ENCODE results near the gene TLR6. TPM values are rescaled to one million over a fixed set of nuclear protein-coding genes. Genes with fewer than 3 reads are reported as not detected.
"Not testable (repeated sequence)": the region's sequence is repeated elsewhere in the genome, so short reads cannot be mapped to it uniquely, and the experiment has no call there.

TLR6 gene
- total RNA-seq, 1 experiment from 2014 or later = 0.03 TPM

DNA sequence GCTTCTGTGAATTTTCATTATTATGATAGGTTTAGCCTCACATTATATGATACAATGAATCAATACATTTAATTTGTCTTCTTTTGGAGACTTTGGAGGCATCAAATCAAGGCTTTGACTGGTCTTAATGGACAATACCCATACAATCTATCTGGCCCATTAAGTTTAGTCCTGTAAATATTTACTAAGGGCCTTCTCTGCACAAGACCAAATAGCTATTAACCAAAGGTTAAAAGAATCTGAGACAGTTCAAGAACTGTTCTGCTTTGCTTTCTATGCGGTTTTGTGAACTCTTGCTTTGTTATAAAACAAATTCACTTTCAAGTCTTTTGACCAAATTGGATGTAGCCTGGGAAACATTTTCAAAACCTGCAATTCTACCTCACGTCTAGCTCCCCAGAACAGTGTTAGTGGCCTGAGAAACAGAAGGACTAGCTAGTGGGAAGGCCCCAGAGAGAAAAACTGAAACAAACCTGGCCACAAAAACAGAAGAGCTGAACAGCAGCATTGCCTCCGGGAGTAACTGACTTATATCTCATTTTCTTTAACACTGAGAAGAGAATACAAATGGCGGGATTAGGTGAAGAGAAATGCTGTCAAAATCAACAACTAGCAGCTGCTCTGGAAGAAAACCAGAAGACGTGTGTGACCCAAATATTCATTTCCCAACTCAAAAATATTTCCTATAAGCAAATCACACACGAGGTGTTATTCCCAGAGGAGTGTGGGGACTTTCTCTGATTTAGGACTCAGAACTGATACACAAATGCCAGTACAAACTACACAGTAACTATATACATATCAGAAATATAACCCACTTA is 52.6 kb downstream of the TLR6 start:
- in situ Hi-C loops (cut with HindIII; ENCODE audit: low sequenced_read_pairs) = no loop called here
- DNase-seq (ENCODE audit: low spot score) = peak; percentile 5

DNA sequence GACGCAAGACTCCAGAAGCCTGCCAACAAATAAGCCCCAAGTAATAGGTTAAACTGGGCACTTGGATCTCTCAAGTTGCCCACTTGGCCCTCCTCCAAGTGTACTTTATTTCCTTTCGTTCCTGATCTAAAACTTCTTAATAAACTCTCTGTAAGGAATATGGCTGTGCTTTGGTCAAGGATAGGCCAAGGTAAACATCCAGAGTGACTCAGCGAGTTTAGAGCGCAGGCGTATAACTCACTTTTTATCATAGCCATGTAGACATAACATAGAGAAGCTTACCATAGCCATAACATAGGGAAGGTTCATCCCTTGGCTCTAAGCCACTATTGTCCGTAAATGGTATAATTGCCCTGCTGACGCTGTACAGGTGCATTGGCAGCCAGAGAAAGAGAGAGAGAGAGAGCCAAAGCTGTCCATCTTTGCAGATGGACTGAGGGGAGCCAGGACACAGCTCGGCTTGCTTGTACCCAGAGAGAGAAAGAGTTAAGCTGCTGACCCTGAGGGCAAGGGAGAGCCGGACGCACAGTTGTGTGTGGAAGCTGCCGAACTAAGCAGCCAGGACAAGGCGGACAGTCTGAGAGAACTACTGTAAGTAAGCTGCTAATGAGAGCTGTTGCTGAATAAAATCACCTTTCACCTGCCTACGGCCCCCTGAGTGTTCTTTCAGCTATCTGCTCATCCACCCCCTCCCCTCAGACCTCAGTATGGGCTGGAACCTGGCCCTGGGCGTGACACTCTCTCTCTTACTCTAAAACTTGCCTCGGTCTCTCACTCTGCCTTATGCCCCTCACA is 53.9 kb downstream of the TLR6 start:
- in situ Hi-C loops (cut with HindIII; ENCODE audit: low sequenced_read_pairs) = no loop called here
- DNase-seq (ENCODE audit: low spot score) = no peak

DNA sequence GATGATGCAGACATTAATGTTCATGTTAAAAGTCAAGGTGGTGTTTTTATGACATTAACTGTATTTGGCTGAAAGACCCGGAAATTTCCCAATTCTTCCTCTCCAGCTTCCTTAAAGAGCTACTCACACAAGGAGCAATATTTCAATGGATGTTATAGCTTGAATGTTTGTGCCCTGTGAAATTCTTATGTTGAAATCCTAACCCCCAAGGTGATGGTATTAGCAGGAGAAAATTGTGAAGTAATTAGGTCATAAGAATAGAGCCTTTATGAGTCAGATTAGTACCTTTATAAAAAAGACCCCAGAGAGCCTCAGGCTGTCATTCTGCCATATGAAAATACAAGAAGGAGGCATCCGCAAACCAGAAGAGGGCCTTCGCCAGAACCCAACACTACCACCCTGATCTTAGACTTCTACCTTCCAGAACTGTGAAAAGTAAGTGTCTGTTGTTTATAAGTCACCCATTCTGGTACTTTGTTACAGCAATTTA is 55.6 kb downstream of the TLR6 start:
- in situ Hi-C loops (cut with HindIII; ENCODE audit: low sequenced_read_pairs) = no loop called here
- no peak for DNase-seq (ENCODE audit: low spot score)

DNA sequence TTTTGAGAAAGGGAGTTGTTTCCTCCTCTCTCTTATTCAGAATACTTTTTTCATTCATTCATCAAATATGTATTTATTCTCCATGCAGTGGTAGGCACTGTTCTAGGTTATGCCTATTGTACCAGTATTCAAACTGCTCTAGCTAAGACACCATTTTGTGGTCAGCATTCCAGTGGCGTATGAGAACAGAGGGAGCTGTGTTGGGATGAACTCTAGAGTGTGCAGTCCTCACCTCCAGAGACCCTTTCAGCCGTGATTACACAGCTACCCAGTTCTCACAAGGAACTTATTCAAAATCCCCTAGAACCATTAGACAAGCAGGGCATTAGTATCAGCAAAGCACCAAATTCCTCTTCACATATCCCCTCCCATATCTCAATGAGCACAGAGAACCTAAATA is 56.3 kb downstream of the TLR6 start:
- DNase-seq (ENCODE audit: low spot score) = no peak
- in situ Hi-C loops (cut with HindIII; ENCODE audit: low sequenced_read_pairs) = no loop called here

DNA sequence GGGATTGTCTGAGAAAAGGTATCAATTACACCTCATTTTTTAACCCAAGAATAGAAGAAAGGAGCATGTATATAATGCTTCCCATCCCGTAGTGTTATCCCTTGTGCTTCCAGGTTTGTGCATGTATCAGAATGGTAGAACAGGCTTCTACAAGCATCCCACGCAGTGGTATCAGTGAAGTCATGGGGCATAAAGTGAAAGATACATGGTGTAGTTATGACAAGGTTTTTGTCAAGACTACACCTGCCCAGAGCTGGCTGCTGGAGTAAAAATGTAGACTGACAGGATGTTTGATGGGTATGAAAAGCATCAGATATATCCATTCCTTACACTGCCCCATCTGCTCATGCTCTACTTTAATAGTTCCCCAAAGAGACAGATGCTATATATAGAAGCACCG is 61.5 kb downstream of the TLR6 start:
- no peak for DNase-seq (ENCODE audit: low spot score)
- in situ Hi-C loops (cut with HindIII; ENCODE audit: low sequenced_read_pairs) = no loop called here

DNA sequence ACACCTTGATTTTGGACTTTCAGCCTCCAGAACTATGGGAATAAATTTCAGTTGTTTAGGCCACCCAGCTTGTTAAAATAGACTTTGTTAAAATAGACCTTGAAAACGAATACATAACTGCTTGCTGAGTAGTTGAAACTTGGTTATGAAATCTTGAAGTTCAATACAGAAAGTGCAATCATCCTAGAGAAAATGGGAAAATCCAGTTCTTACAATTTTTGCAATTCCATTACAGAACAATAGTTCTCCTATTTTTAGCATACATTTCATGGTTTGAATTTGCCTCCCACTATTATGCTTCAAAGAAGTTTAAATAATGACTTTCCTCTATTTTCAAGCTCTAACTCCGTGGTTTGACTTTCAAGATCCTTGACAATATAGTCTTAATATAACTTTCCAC is 62.6 kb downstream of the TLR6 start:
- DNase-seq (ENCODE audit: low spot score) = no peak
- in situ Hi-C loops (cut with HindIII; ENCODE audit: low sequenced_read_pairs) = no loop called here

DNA sequence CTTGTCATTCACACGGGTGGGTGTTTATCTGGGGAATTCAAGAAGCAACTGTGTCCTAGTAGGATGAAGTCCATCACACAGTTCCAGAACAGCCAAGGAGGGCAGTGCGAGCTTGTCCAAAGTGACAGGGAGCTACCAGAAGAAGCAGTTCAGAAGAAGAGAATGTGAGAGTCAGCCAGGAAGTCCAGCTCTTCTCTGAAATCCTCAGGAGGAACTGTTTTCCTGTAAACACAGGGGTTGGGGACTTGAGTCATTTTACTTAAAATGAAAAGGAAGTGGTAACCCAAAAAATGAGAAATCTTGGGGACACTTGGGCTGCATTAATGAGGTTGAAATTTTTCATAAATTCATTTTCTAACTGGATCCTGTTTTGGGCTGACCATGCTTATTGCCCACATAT is 65.6 kb downstream of the TLR6 start:
- DNase-seq (ENCODE audit: low spot score) = no peak
- in situ Hi-C loops (cut with HindIII; ENCODE audit: low sequenced_read_pairs) = no loop called here

DNA sequence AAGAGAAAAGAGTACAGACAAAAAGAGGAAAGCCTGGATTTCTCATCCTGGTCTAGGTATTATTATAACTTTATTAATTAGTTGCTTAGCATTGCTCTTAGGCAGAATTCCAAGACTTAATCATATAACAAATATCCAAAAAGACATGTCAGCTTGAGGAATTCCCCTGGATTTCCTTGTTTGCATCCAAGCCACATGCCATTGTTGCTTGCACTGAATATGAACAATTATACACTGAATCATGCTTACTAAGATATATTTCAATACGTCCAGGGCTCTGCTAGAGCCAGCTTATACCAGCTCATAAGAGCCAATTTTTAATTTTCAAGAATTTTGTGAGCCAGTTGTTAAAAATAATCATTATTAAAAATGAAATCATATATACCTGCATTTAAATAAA is 68.3 kb downstream of the TLR6 start:
- DNase-seq (ENCODE audit: low spot score) = no peak
- in situ Hi-C loops (cut with HindIII; ENCODE audit: low sequenced_read_pairs) = no loop called here

DNA sequence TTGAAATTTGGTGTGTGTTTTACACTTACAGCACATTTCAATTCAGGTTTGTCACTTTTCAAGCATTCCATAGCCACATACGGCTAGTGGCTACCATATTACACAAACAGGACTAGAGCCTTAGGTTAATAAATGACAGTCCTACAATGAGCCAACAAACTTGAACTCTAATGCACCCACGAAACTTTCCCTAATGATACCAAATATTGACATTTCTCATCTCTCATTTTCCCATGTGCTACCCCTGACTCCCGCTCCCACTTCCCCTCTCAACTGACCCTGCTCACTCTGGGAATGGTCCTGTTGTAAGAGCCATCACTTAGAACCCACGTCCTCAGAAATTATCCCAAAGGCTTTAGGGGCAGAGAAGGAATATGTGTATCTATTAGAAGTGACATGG is 68.9 kb downstream of the TLR6 start:
- in situ Hi-C loops (cut with HindIII; ENCODE audit: low sequenced_read_pairs) = no loop called here
- no peak for DNase-seq (ENCODE audit: low spot score)

DNA sequence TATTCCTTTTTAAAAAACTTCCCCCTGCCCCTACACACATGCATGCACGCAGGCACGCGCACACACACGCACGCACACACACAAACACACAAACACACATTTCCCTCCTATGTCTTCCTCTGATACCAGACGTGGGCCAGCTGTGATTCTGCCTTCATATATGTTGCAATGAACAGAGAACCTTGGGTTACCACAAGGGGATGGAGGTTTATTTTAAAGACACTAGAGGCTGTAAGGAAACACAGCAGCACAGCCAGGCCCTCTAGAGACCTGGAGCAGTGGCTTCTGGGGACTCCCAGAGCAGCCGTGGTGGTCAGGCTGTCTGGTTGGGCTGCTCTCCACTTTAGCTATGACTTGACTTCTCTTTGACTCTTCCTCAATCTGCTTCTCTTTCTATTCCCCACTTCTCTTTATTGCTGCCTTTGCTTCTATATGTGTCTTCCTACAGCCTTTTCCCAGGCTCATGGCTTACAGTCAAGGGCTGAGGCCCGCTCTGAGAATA is 70.7 kb downstream of the TLR6 start:
- in situ Hi-C loops (cut with HindIII; ENCODE audit: low sequenced_read_pairs) = no loop called here
- DNase-seq (ENCODE audit: low spot score) = no peak

DNA sequence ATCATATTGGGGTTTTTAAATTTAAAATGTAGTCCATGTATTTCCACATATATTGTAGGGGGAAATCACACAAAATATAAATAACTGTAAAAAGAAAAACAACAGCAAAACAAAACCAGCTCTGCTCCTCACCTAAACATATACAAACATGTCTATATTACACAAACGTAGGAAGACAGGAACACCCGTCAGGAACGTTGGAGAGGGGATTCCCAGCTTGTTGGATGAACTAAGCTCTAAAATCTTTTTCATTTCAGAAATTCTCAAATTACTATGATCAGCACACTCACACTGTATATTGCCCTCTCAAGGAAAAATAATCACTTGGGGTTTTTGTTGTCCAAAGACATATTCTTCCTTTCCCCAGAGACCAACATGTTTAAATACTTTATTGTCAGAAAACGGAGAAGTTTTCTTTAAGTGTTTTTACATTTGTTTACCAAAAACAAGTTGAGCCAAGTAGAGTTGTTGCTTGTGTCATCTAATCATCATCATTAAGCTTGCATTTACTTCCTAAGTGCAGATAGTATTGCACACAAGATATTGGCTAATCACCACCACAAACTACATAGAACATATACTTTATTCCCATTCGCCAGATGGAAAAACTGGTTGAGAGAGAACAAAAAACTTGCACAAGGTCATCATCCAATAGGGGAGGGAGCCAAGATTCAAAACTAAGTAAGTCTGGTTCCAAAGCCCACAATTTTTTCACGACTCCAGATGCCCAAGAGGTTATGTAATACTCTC is 71.4 kb downstream of the TLR6 start:
- DNase-seq (ENCODE audit: low spot score) = no peak
- in situ Hi-C loops (cut with HindIII; ENCODE audit: low sequenced_read_pairs) = no loop called here

DNA sequence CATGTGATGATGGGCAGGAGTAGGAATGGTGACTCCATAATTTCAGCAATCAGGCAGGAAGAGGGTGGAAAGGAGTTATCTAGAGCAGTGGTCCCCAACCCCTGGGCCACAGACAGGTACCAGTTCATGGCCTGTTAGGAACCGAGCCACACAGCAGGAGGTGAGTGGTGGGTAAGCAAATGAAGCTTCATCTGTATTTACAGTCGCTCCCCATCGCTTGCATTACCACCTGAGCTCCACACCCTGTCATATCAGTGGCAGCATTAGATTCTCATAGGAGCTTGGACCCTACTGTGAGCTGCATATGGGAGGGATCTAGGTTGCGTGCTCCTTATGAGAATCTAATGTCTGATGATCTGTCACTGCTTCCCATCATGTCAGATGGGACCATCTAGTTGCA is 72.5 kb downstream of the TLR6 start:
- in situ Hi-C loops (cut with HindIII; ENCODE audit: low sequenced_read_pairs) = no loop called here
- DNase-seq (ENCODE audit: low spot score) = no peak

DNA sequence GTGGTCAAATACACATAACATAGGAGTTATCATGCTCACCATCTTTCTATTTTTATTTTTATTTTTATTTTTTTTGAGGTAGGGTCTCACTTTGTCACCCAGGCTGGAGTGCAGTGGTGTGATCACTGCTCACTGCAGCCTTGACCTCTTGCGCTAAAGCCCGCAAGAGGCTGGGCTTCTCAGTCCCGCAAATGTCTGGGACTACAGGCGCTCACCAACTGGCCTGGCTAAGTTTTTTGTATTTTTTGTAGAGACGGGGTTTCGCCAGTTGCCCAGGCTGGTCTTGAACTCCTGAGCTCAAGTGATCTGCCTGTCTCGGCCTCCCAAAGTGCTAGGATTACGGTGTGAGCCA is 73.5 kb downstream of the TLR6 start:
- DNase-seq (ENCODE audit: low spot score) = no peak
- in situ Hi-C loops (cut with HindIII; ENCODE audit: low sequenced_read_pairs) = no loop called here

DNA sequence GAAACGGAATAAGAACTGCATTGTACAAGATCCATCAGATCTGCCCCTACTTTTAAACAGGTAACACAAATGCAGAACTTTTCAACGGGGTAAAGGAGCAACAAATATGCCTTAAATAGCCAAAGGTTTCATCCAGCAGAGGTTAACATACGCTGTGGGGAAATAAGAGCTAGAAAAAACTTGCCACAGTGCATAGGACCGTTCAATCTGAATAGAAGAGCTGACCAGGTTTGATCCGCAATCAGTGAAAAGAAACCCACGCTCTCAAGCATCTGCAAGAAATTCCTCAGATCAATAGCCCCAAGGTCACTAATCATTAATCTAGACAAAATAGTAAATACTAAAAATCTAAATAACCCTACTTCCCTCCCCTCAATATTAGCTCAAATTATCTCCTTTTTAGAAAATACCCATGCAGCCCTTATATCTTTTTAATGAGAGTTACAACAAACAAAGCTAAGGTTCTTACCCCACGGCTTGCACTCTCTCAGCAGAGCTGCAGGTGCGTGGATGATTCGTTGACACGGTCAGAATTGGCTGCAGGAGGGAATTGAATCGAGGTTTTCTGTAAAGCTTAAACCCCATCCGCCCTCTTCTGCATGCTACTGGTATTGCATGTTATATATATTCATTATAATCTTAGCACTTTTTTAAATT is 74.0 kb downstream of the TLR6 start, which contains the start of gene TLR10:
Gene TLR10, minus strand, starts transcription at position 539 of the 657 bp plus-strand sequence. CDS start 7,400 bp downstream, outside the sequence.
- peak; percentile 40 for DNase-seq (ENCODE audit: low spot score)
- in situ Hi-C loops (cut with HindIII; ENCODE audit: low sequenced_read_pairs) = no loop called here

DNA sequence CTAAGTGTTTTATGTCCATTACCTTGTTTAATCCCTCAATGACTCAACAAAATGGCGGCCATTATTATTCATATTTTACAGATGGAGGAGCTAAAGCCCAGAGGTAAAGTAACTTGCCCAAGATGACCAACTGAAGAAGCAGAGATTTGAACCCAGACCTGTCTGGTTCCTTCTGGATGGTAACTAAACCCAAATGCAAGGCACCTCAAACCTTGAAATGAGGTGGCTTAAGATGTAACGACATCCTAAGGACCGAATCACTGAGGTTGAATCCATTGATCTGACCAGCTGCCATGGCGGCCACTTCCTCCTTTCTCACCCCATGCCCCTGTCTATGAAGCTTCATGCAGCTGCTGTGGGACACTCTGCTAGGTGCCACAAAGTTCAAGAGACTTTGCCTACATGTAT is 74.8 kb downstream of the TLR6 start:
- in situ Hi-C loops (cut with HindIII; ENCODE audit: low sequenced_read_pairs) = no loop called here
- no peak for DNase-seq (ENCODE audit: low spot score)

DNA sequence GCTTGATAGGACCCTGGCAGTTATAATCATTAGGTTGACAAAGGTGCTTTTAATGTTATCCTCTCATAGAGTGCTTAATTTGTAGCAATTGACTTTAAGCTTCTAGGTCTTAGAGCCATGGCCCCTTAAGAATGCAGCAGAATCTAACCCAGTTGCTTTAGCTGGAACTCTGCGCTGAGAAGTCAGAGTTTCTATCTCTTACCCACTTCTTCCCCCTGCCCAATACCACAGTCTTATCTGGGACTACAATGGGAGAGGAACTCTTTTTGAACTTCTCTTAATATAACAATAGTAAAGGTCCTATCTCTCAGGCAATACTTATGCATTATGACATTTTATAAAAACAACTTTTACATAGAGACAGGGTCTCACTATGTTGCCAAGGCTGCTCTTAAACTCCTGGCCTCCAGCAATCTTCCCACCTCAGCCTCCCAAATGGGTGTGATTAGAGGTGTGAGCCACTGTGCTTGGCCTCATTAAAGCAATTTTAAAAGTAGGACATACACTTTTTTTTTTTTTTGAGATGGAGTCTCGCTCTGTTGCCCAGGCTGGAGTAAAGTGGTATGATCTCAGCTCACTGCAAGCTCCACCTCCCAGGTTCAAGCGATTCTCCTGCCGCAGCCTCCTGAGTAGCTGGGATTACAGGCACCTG is 75.7 kb downstream of the TLR6 start:
- no peak for DNase-seq (ENCODE audit: low spot score)
- in situ Hi-C loops (cut with HindIII; ENCODE audit: low sequenced_read_pairs) = no loop called here

DNA sequence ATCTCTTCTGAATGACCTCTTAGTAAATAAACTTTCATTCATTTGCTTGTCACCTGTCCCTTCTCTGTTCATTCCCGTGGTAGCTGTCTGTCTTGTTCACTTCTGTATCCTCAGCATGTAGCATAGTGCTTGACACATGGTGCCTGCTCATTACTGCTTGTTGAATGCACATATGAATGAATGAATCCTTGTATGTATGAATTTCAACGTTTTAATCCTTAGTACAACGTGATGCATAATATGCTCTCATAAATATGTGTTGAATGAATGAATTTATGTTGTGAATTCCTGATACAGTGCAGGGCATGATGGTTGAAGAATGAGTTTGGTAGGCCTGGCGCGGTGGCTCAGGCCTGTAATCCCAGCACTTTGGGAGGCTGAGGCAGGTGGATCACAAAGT is 76.8 kb downstream of the TLR6 start:
- DNase-seq (ENCODE audit: low spot score) = no peak
- in situ Hi-C loops (cut with HindIII; ENCODE audit: low sequenced_read_pairs) = no loop called here

DNA sequence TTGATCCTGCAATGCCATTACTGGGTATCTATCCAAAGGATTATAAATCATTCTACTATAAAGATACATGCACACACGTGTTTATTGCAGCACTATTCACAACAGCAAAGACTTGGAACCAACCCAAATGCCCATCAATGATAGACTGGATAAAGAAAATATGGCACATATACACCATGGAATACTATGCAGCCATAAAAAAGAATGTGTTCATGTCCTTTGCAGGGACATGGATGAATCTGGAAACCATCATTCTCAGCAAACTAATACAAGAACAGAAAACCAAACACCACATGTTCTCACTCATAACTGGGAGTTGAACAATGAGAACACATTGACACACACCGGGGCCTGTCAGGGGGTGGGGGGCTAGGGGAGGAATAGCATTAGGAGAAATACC is 78.7 kb downstream of the TLR6 start:
- in situ Hi-C loops (cut with HindIII; ENCODE audit: low sequenced_read_pairs); DNase-seq (ENCODE audit: low spot score): not testable (repeated sequence)

DNA sequence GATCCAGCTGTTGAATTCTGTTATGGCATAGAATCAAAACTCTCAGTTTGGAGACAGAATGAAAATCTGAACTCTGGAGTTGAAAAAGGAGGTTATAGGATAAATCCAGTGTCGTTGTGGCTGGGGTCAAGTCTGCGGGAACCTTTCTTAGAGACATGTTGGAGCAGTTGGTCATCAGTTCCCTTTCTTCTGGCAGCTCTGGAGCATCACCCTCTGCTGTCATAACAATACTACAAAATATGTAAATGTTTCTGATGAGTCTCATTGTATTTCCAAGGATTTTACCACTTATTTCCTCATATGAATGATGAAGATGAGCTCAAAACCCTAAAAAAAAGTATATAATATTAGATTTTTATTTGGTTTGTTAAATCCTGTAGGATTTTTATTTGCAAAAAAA is 81.3 kb downstream of the TLR6 start:
- no peak for DNase-seq (ENCODE audit: low spot score)
- in situ Hi-C loops (cut with HindIII; ENCODE audit: low sequenced_read_pairs) = no loop called here
